A549 (cell line): ENCODE results near the gene ATP1A2.

Source experiments
- BHLHE40 ChIP-seq: IDR thresholded peaks from 2 replicates; pipeline ENCODE4 v1.6.1; 2012; ENCODE audit warnings: low read depth, low read length, inconsistent platforms
- CBX2 ChIP-seq: fragments of 200-600 bp; sonication (generic); IDR thresholded peaks from 2 replicates; pipeline ENCODE4 v1.6.1; 2016; ENCODE audit warnings: low read depth, mild to moderate bottlenecking, borderline replicate concordance
- JUNB ChIP-seq: fragments of >200 bp; sonication (Bioruptor Twin); formaldehyde crosslinking; IDR thresholded peaks from 2 replicates; pipeline ENCODE4 v1.6.1; 2016
- MAZ ChIP-seq: fragments of 150-350 bp; IDR thresholded peaks from 2 replicates; pipeline ENCODE4 v1.6.1; 2014; ENCODE audit warnings: antibody characterized with exemption, low read depth, low read length, borderline replicate concordance
- POLR2A ChIP-seq: IDR thresholded peaks from 2 replicates; pipeline ENCODE4 v1.6.1; 2012; ENCODE audit warnings: mild to moderate bottlenecking, low read length
- TF ChIP-seq, protein P1 (sequence below): fragments of >200 bp; sonication (Bioruptor Twin); formaldehyde crosslinking; IDR thresholded peaks from 3 replicates; pipeline ENCODE4 v1.5.1; 2016
- TF ChIP-seq, protein P2 (sequence below): fragments of 200-600 bp; sonication (generic); IDR thresholded peaks from 2 replicates; pipeline ENCODE4 v1.6.1; 2016; ENCODE audit warnings: antibody characterized with exemption, mild to moderate bottlenecking, moderate library complexity

DNA sequence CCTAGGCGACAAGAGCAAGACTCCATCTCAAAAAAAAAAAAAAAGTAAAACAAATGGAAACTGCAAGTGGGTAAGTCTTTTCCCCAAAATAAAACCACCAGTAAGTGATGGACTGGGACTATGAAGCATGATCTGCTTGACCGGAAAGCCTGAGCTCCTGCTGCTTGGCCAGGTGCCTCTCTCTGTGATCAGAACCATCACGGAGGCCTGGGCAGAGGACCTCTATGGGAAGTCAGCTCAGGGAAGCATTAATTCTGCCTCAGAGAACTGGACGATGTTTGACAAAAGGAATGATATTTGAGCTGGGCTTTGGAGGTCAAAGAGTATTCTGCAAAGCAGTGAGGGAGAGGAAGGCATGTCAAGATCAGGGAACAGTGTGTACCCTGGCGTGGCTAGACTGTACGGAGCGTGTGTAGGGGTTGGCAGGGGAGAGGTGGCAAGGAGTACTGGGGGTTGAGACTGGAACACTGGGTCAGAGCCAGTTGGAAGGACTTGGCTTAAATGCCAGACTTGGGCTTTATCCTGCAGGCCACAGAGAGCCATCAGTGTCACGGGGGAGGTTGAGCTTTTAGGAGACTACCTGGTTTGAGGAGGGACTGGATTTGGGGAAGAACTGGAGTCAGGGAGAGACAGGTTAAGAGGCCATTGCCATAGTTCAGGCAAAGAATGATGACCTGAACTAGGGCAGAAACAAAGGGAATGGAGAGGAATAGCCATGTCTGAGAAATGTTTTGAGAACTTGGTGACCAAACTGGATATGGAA lies 16.4 kb downstream of the ATP1A2 start:
- TF ChIP-seq, protein P1, sequence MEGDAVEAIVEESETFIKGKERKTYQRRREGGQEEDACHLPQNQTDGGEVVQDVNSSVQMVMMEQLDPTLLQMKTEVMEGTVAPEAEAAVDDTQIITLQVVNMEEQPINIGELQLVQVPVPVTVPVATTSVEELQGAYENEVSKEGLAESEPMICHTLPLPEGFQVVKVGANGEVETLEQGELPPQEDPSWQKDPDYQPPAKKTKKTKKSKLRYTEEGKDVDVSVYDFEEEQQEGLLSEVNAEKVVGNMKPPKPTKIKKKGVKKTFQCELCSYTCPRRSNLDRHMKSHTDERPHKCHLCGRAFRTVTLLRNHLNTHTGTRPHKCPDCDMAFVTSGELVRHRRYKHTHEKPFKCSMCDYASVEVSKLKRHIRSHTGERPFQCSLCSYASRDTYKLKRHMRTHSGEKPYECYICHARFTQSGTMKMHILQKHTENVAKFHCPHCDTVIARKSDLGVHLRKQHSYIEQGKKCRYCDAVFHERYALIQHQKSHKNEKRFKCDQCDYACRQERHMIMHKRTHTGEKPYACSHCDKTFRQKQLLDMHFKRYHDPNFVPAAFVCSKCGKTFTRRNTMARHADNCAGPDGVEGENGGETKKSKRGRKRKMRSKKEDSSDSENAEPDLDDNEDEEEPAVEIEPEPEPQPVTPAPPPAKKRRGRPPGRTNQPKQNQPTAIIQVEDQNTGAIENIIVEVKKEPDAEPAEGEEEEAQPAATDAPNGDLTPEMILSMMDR, result no peak
- no peak for TF ChIP-seq POLR2A
- TF ChIP-seq JUNB, result no peak
- TF ChIP-seq MAZ, result no peak
- TF ChIP-seq, protein P2, sequence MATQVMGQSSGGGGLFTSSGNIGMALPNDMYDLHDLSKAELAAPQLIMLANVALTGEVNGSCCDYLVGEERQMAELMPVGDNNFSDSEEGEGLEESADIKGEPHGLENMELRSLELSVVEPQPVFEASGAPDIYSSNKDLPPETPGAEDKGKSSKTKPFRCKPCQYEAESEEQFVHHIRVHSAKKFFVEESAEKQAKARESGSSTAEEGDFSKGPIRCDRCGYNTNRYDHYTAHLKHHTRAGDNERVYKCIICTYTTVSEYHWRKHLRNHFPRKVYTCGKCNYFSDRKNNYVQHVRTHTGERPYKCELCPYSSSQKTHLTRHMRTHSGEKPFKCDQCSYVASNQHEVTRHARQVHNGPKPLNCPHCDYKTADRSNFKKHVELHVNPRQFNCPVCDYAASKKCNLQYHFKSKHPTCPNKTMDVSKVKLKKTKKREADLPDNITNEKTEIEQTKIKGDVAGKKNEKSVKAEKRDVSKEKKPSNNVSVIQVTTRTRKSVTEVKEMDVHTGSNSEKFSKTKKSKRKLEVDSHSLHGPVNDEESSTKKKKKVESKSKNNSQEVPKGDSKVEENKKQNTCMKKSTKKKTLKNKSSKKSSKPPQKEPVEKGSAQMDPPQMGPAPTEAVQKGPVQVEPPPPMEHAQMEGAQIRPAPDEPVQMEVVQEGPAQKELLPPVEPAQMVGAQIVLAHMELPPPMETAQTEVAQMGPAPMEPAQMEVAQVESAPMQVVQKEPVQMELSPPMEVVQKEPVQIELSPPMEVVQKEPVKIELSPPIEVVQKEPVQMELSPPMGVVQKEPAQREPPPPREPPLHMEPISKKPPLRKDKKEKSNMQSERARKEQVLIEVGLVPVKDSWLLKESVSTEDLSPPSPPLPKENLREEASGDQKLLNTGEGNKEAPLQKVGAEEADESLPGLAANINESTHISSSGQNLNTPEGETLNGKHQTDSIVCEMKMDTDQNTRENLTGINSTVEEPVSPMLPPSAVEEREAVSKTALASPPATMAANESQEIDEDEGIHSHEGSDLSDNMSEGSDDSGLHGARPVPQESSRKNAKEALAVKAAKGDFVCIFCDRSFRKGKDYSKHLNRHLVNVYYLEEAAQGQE, result no peak
- TF ChIP-seq CBX2, result no peak
- TF ChIP-seq BHLHE40, result no peak
